Measurements from ENCODE around the gene ZNF281.
"Not testable (repeated sequence)": the region's sequence is repeated elsewhere in the genome, so short reads cannot be mapped to it uniquely, and the experiment has no call there.

Gene ZNF281

GRCh38 chr1:200409761-200410565, at the start of gene ZNF281:
TSS of gene ZNF281 (minus strand) at chr1:200410036. CDS start at chr1:200409705, 331 bp downstream.
- H3K4me1 Mint-ChIP-seq = peaks cover 55% of the 10 kb centered on the region
- H3K27ac Mint-ChIP-seq = peak within 1 kb of the TSS; percentile 98 to 99
- H3K27me3 Mint-ChIP-seq = no peaks in the 10 kb centered on the region
- ATAC-seq (peak; percentile 99), DNase-seq (peak; percentile 95 to 97)
- H3K9me3 Mint-ChIP-seq = no peaks in the 10 kb centered on the region
- peak within 1 kb of the TSS; percentile 87 to 89 for H3K4me3 Mint-ChIP-seq

GRCh38 chr1:200458780-200459179, 48.9 kb upstream of the ZNF281 start:
- Mint-ChIP-seq H3K4me3 (no peak overlapping the region), H3K27ac (no peak overlapping the region), H3K27me3 (peaks cover 5% of the 10 kb centered on the region), H3K9me3 (no peaks in the 10 kb centered on the region), H3K4me1 (no peaks in the 10 kb centered on the region)
- DNase-seq = no peak
- ATAC-seq = no peak

GRCh38 chr1:200457810-200458209, 48.0 kb upstream of the ZNF281 start:
- Mint-ChIP-seq H3K9me3 (no peaks in the 10 kb centered on the region), H3K27ac (no peak overlapping the region), H3K4me1 (no peaks in the 10 kb centered on the region), H3K27me3 (peaks cover 12% of the 10 kb centered on the region), H3K4me3 (no peak overlapping the region)
- DNase-seq (no peak), ATAC-seq (no peak)

GRCh38 chr1:200454425-200454824, 44.6 kb upstream of the ZNF281 start:
- no peak overlapping the region for H3K4me3 Mint-ChIP-seq
- ATAC-seq (no peak), DNase-seq (no peak)
- no peaks in the 10 kb centered on the region for H3K9me3 Mint-ChIP-seq
- peaks cover 5% of the 10 kb centered on the region for H3K4me1 Mint-ChIP-seq
- no peak overlapping the region for H3K27ac Mint-ChIP-seq
- peaks cover 13% of the 10 kb centered on the region for H3K27me3 Mint-ChIP-seq

GRCh38 chr1:200453553-200453905, 43.7 kb upstream of the ZNF281 start:
- DNase-seq = no peak
- Mint-ChIP-seq H3K4me3 (no peak overlapping the region), H3K4me1 (peaks cover 10% of the 10 kb centered on the region), H3K9me3 (no peaks in the 10 kb centered on the region), H3K27me3 (peaks cover 13% of the 10 kb centered on the region), H3K27ac (no peak overlapping the region)
- ATAC-seq = no peak

GRCh38 chr1:200452850-200453552, 43.2 kb upstream of the ZNF281 start:
- Mint-ChIP-seq H3K4me1 (peaks cover 15% of the 10 kb centered on the region), H3K9me3 (no peaks in the 10 kb centered on the region), H3K27ac (no peak overlapping the region), H3K4me3 (no peak overlapping the region), H3K27me3 (peaks cover 13% of the 10 kb centered on the region)
- DNase-seq = no peak
- no peak for ATAC-seq

GRCh38 chr1:200448034-200448762, 38.4 kb upstream of the ZNF281 start:
- H3K4me3 Mint-ChIP-seq = peak overlapping the region; percentile 45 to 50
- H3K4me1 Mint-ChIP-seq = peaks cover 44% of the 10 kb centered on the region
- H3K27me3 Mint-ChIP-seq = peaks cover 5% of the 10 kb centered on the region
- H3K27ac Mint-ChIP-seq = peak overlapping the region; percentile 92 to 95
- peak; percentile 90 for ATAC-seq
- H3K9me3 Mint-ChIP-seq = no peaks in the 10 kb centered on the region
- DNase-seq = peak; percentile 7 to 16

GRCh38 chr1:200445213-200445612, 35.4 kb upstream of the ZNF281 start:
- peak; percentile 75 for ATAC-seq
- no peak overlapping the region for H3K4me3 Mint-ChIP-seq
- H3K27ac Mint-ChIP-seq = no peak overlapping the region
- peaks cover 44% of the 10 kb centered on the region for H3K4me1 Mint-ChIP-seq
- peak in 1 of 2 donors; percentile 18 for DNase-seq
- H3K9me3 Mint-ChIP-seq = no peaks in the 10 kb centered on the region
- no peaks in the 10 kb centered on the region for H3K27me3 Mint-ChIP-seq

GRCh38 chr1:200444478-200444877, 34.6 kb upstream of the ZNF281 start:
- H3K27me3 Mint-ChIP-seq = no peaks in the 10 kb centered on the region
- peaks cover 39% of the 10 kb centered on the region for H3K4me1 Mint-ChIP-seq
- no peak overlapping the region for H3K4me3 Mint-ChIP-seq
- DNase-seq = no peak
- H3K27ac Mint-ChIP-seq = no peak overlapping the region
- ATAC-seq = no peak
- no peaks in the 10 kb centered on the region for H3K9me3 Mint-ChIP-seq

GRCh38 chr1:200443860-200444259, 34.0 kb upstream of the ZNF281 start:
- no peak for DNase-seq
- no peaks in the 10 kb centered on the region for H3K27me3 Mint-ChIP-seq
- no peak overlapping the region for H3K4me3 Mint-ChIP-seq
- peaks cover 43% of the 10 kb centered on the region for H3K4me1 Mint-ChIP-seq
- no peaks in the 10 kb centered on the region for H3K9me3 Mint-ChIP-seq
- H3K27ac Mint-ChIP-seq = no peak overlapping the region
- ATAC-seq = no peak

- Mint-ChIP-seq H3K27ac (no peak overlapping the region), H3K27me3 (no peaks in the 10 kb centered on the region), H3K9me3 (no peaks in the 10 kb centered on the region), H3K4me3 (no peak overlapping the region), H3K4me1 (peaks cover 41% of the 10 kb centered on the region)
- ATAC-seq (no peak), DNase-seq (no peak)
Observed at GRCh38 chr1:200442537-200443156, 32.8 kb upstream of the ZNF281 start.

GRCh38 chr1:200442023-200442422, 32.2 kb upstream of the ZNF281 start:
- Mint-ChIP-seq H3K4me1 (peaks cover 38% of the 10 kb centered on the region), H3K27me3 (no peaks in the 10 kb centered on the region), H3K9me3 (no peaks in the 10 kb centered on the region), H3K27ac (no peak overlapping the region), H3K4me3 (no peak overlapping the region)
- ATAC-seq (no peak), DNase-seq (no peak)

GRCh38 chr1:200438911-200439310, 29.1 kb upstream of the ZNF281 start:
- DNase-seq (no peak), ATAC-seq (no peak)
- no peaks in the 10 kb centered on the region for H3K27me3 Mint-ChIP-seq
- no peaks in the 10 kb centered on the region for H3K9me3 Mint-ChIP-seq
- H3K4me1 Mint-ChIP-seq = peaks cover 20% of the 10 kb centered on the region
- H3K4me3 Mint-ChIP-seq = no peak overlapping the region
- no peak overlapping the region for H3K27ac Mint-ChIP-seq

GRCh38 chr1:200438413-200438812, 28.6 kb upstream of the ZNF281 start:
- not testable (repeated sequence) for ATAC-seq, DNase-seq, H3K27ac Mint-ChIP-seq, H3K27me3 Mint-ChIP-seq, H3K9me3 Mint-ChIP-seq, H3K4me3 Mint-ChIP-seq
- H3K4me1 Mint-ChIP-seq = peaks cover 20% of the 10 kb centered on the region

GRCh38 chr1:200437556-200438203, 27.8 kb upstream of the ZNF281 start:
- H3K4me1 Mint-ChIP-seq = peaks cover 25% of the 10 kb centered on the region
- peak overlapping the region; percentile 67 to 75 for H3K4me3 Mint-ChIP-seq
- no peaks in the 10 kb centered on the region for H3K27me3 Mint-ChIP-seq
- peak overlapping the region; percentile 21 to 68 for H3K27ac Mint-ChIP-seq
- ATAC-seq = peak; percentile 80
- no peak for DNase-seq
- no peaks in the 10 kb centered on the region for H3K9me3 Mint-ChIP-seq
